OCI-LY7 (cell line): Measurements from ENCODE around the gene PIK3CB. TPM values are rescaled to one million over a fixed set of nuclear protein-coding genes. Genes with fewer than 3 reads are reported as not detected.

ENCODE experiments used
- BruUV-seq: library from RNA; stranded (reverse); fragments of 400-500 nt; replicated peaks from 2 replicates; lab custom pipeline; 2021; lab: Mats Ljungman, UMichigan
- CTCF ChIA-PET: fragments of 300-600 bp; sonication (Branson Sonifier 250); formaldehyde crosslinking; loops from one replicate; lab custom pipeline; 2022; ENCODE audit warnings: antibody characterized with exemption; ENCODE audit not compliant: unreplicated experiment; lab: Charles Lee
- POLR2A ChIA-PET: fragments of 300-600 bp; sonication (Branson Sonifier 250); formaldehyde crosslinking; loops from one replicate; lab custom pipeline; 2022; ENCODE audit warnings: antibody characterized with exemption; lab: Charles Lee
- DNase-seq: peaks from one replicate; pipeline ENCODE4 v3.0.0-alpha.2; 2015; ENCODE audit warnings: low spot score
- H2AFZ ChIP-seq: fragments of 200-600 bp; sonication (generic), shearing (Covaris generic); 2 replicates; pipeline ENCODE4 v1.6.1; 2014; ENCODE audit warnings: mild to moderate bottlenecking, antibody characterized with exemption, low read length, moderate library complexity
- H3K27ac ChIP-seq: fragments of 200-600 bp; sonication (generic); 2 replicates; pipeline ENCODE4 v1.5.1; 2014; ENCODE audit warnings: mixed run types, low read depth, mild to moderate bottlenecking, moderate library complexity, low read length, inconsistent platforms; ENCODE audit not compliant: poor library complexity, severe bottlenecking
- H3K36me3 ChIP-seq: fragments of 200-600 bp; sonication (generic); 2 replicates; pipeline ENCODE4 v1.6.1; 2014; ENCODE audit warnings: mild to moderate bottlenecking, antibody characterized with exemption, low read length, moderate library complexity, mixed read lengths; ENCODE audit not compliant: insufficient read depth
- H3K4me1 ChIP-seq: fragments of 200-600 bp; sonication (generic); 2 replicates; pipeline ENCODE4 v1.5.1; 2014; ENCODE audit warnings: mild to moderate bottlenecking, low read length; ENCODE audit not compliant: insufficient read depth, poor library complexity, severe bottlenecking
- H3K4me2 ChIP-seq: fragments of 200-600 bp; sonication (generic); 2 replicates; pipeline ENCODE4 v1.6.1; 2014; ENCODE audit warnings: mild to moderate bottlenecking, low read length
- H3K4me3 ChIP-seq: fragments of 200-600 bp; sonication (generic); 2 replicates; pipeline ENCODE4 v1.5.1; 2014; ENCODE audit warnings: mild to moderate bottlenecking, low read depth, low read length; ENCODE audit not compliant: poor library complexity, severe bottlenecking
- H3K79me2 ChIP-seq: fragments of 200-600 bp; sonication (generic); 2 replicates; pipeline ENCODE4 v1.6.1; 2016; ENCODE audit warnings: low read depth, mild to moderate bottlenecking, low read length, moderate library complexity, mixed read lengths; ENCODE audit not compliant: insufficient read depth
- H3K9me2 ChIP-seq: fragments of 200-600 bp; sonication (generic); 2 replicates; pipeline ENCODE4 v1.6.1; 2016; ENCODE audit warnings: mild to moderate bottlenecking, low read length, mixed read lengths; ENCODE audit not compliant: insufficient read depth
- H3K9me3 ChIP-seq: fragments of 200-600 bp; sonication (generic); 2 replicates; pipeline ENCODE4 v1.6.1; 2014; ENCODE audit warnings: mild to moderate bottlenecking, mixed run types, low read length, mixed read lengths
- H4K20me1 ChIP-seq: fragments of 200-600 bp; sonication (generic); 2 replicates; pipeline ENCODE4 v1.6.1; 2014; ENCODE audit warnings: mild to moderate bottlenecking, antibody characterized with exemption, low read length, moderate library complexity, mixed read lengths; ENCODE audit not compliant: insufficient read depth
- EZH2phosphoT487 ChIP-seq: fragments of 200-600 bp; sonication (generic); IDR thresholded peaks from 2 replicates; pipeline ENCODE4 v1.6.1; 2018; ENCODE audit warnings: low read depth, borderline replicate concordance, mild to moderate bottlenecking, mixed run types, antibody characterized with exemption, low read length, moderate library complexity, mixed read lengths
- intact Hi-C: fragments of 100-400 bp; cut with micrococcal nuclease; formaldehyde crosslinking; loops from one replicate; pipeline ENCODE4 v1.10.0; 2022; ENCODE audit not compliant: unreplicated experiment
- total RNA-seq, 2 experiments: library from RNA; depleted of rRNA in 1 of 2; stranded (reverse); fragments of >200 nt in 1 of 2; shearing (Covaris generic) in 1 of 2; gene quantifications; 2 replicates each; pipeline ENCODE4 v1.2.3, GENCODE V29; 2014 to 2022
- TF ChIP-seq, protein P1 (sequence below): fragments of 200-600 bp; sonication (generic); conservative IDR thresholded peaks from 2 replicates; pipeline ENCODE4 v1.5.1; 2014; ENCODE audit warnings: mild to moderate bottlenecking, antibody characterized with exemption, low read length, moderate library complexity, mixed read lengths

PIK3CB gene
- total RNA-seq, 2 experiments from 2014 or later = 8.2 to 23.6 TPM

DNA sequence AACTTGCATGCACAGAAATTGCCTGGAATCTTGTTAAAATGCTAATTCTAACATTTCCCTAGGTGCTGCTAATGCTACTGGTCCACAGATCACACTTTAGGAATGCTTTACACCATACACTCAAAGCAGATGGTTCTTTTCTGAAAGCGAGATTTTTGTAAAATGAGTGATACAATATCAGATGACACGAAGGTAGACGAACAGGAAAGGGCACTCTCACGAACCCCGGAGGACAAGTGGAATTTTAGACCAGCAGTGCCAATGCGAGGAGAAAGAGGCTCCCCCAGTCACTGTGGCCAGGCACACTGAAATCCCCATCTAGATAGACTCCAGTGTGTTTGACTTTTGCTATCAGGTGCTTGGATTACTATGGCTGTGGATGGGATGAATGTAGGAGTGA is 205.2 kb downstream of the PIK3CB start:
- CTCF ChIA-PET = no interaction called here
- no peaks in the 10 kb centered on the region for H3K9me3 ChIP-seq
- TF ChIP-seq EZH2phosphoT487 = no peak
- TF ChIP-seq, protein P1, sequence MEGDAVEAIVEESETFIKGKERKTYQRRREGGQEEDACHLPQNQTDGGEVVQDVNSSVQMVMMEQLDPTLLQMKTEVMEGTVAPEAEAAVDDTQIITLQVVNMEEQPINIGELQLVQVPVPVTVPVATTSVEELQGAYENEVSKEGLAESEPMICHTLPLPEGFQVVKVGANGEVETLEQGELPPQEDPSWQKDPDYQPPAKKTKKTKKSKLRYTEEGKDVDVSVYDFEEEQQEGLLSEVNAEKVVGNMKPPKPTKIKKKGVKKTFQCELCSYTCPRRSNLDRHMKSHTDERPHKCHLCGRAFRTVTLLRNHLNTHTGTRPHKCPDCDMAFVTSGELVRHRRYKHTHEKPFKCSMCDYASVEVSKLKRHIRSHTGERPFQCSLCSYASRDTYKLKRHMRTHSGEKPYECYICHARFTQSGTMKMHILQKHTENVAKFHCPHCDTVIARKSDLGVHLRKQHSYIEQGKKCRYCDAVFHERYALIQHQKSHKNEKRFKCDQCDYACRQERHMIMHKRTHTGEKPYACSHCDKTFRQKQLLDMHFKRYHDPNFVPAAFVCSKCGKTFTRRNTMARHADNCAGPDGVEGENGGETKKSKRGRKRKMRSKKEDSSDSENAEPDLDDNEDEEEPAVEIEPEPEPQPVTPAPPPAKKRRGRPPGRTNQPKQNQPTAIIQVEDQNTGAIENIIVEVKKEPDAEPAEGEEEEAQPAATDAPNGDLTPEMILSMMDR = no peak
- DNase-seq = no peak
- no peaks in the 10 kb centered on the region for H3K9me2 ChIP-seq
- no peak overlapping the region for H3K27ac ChIP-seq
- no peak overlapping the region for H3K4me2 ChIP-seq
- no peak overlapping the region for H3K4me3 ChIP-seq
- no TSS peak for BruUV-seq
- H4K20me1 ChIP-seq = no peaks in the 10 kb centered on the region
- no peaks in the 10 kb centered on the region for H3K36me3 ChIP-seq
- no peaks in the 10 kb centered on the region for H3K79me2 ChIP-seq
- intact Hi-C loops = no loop called here
- no peaks in the 10 kb centered on the region for H3K4me1 ChIP-seq
- no peak overlapping the region for H2AFZ ChIP-seq
- POLR2A ChIA-PET = no interaction called here

GRCh38 chr3:138625707-138626365 is 208.9 kb downstream of the PIK3CB start:
- H3K27ac ChIP-seq = no peak overlapping the region
- no TSS peak for BruUV-seq
- POLR2A ChIA-PET = interaction anchor here (0.5 to 1.5 kb wide), 4 partner anchors 10 to 263 kb away, joined by 3 to 4 read pairs (median 4); no protein-coding TSS in a partner anchor
- H3K36me3 ChIP-seq = no peaks in the 10 kb centered on the region
- H3K79me2 ChIP-seq = no peaks in the 10 kb centered on the region
- H2AFZ ChIP-seq = no peak overlapping the region
- DNase-seq = no peak
- TF ChIP-seq, protein P1 = no peak
- no peak for TF ChIP-seq EZH2phosphoT487
- H3K9me3 ChIP-seq = no peaks in the 10 kb centered on the region
- no peaks in the 10 kb centered on the region for H3K9me2 ChIP-seq
- intact Hi-C loops = no loop called here
- CTCF ChIA-PET = no interaction called here
- no peaks in the 10 kb centered on the region for H3K4me1 ChIP-seq
- no peaks in the 10 kb centered on the region for H4K20me1 ChIP-seq
- H3K4me3 ChIP-seq = no peak overlapping the region
- no peak overlapping the region for H3K4me2 ChIP-seq

DNA sequence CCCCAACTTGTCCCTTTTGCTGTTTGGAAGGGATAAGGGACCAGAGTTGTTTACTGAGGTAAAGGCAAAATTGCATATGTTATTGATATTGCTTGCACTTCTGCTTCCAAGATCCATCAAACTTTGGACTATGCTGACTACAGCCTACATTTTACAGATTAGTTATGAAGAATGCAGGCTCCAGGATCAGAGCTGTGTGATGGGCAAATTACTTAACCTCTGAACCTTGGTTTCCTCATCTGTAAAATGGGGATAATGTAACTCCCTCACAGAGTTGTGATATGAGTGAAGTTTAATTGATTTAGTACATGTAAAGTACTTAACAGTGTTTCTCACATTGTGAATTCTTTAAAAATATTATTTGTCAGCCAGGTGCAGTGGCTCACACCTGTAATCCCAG is 210.2 kb downstream of the PIK3CB start:
- Histone ChIP-seq H3K79me2 (no peaks in the 10 kb centered on the region), H3K27ac (no peak overlapping the region), H3K9me2 (no peaks in the 10 kb centered on the region), H3K4me1 (no peaks in the 10 kb centered on the region), H3K9me3 (no peaks in the 10 kb centered on the region), H4K20me1 (no peaks in the 10 kb centered on the region), H3K4me3 (no peak overlapping the region), H3K4me2 (no peak overlapping the region), H2AFZ (no peak overlapping the region), H3K36me3 (no peaks in the 10 kb centered on the region)
- BruUV-seq = no TSS peak
- DNase-seq = no peak
- intact Hi-C loops = no loop called here
- TF ChIP-seq, protein P1 = no peak
- TF ChIP-seq EZH2phosphoT487 = no peak
- POLR2A ChIA-PET = no interaction called here
- CTCF ChIA-PET = no interaction called here
